Stimulated activated CD4-positive, alpha-beta T cell treated with anti-CD3 and anti-CD28 coated beads, TNF-alpha, amount 100 ng/mL, for 48 hours (primary cell): ENCODE data around the gene GABBR2.
"Not testable (repeated sequence)": the region's sequence is repeated elsewhere in the genome, so short reads cannot be mapped to it uniquely, and the experiment has no call there.

Source experiments
- DNase-seq, 3 donors: peaks; one replicate each; pipeline ENCODE4 v3.0.0-alpha.2; 2020; ENCODE audit warnings: low read depth in 3 of 3

Gene GABBR2

DNA sequence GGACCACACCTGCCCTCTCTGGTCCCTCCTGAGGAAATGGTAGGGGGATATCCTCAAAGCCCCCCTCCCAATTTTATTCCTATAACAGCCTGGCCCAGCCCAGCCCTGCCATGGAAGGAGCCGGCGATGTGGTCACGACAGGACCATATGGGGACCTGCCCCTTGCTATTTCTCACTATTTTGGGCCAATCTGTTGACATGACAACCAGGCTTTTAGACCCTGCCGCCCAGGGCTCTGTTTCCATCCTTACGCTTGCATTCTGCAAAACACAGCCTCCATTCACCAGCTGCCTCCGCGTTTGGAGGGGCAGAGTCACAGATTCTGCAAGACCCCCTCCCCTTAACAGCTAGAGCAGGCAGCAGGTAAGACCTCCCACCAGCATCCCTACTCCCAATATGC, 112.2 kb downstream of the GABBR2 start:
- no peak for DNase-seq

DNA sequence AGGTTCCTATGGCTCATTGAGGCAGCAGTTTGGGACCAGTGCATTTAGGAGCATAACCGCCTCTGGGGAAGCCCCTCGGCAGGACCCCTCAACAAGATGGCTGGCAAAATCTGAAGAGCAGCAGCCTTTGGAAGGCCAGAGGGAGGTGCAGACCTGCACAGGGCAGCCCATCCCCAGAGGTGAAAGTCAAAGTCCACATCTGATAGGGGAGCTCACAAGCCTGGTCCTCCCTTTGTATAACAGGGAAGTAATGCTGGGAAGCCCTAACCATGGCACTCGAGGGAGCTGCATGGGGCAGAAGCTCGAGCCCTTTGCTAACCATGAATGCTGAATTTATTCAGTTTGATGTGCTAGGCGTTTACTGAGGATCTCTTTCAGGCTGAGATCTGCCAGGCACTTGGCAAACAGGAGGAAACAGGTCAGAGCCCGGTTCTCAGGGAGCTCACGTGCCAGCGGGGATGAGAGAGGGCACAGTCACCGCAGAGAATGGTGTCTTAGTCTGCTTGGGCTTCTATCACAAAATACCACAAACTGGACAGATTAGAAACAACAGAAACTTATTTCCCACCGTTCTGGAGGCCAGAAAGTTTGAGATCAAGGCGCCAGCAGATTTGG, 114.1 kb downstream of the GABBR2 start:
- no peak for DNase-seq

DNA sequence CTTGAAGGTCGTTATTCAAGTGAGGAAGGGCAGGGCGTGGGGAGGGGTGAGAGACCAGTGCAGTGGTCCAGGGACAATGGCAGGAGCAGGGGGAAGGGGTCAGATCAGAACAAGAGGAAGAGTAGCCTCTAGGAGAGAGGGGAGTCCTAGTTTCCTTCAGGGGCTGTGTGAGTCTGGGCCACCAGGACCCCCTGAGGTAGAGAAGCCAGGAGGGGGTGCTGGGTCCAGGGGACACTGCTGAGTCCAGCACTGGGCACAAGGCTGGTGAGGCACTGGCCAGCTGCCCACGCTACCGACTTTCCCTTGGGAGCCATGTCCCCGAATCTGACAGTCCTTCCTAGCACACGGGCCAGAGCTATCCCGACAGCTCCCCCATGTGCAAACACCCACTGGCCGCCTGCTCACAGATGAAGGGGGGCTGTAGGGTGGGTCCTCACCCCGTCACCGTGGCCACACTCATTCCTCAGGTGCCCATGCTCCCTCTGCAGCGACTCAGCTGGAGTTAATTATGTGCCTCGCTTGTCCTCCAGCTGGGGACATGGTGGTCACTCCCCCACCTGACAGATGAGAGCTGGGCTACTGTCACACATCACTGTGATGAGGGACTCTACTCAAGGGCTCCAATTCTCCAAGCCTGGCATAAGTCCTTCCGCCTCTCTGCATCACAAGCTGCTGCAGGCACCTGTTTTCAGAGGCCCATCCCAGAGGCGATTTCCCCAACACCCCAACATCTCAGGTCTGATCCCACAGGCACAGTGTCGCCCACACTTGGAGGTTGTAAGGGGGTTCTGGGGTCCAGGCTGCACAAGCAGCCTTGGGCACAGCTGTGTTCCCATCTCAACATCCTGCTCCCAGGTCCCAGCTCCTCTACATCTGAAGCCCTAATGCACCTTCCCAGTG, 115.1 kb downstream of the GABBR2 start:
- no peak for DNase-seq

DNA sequence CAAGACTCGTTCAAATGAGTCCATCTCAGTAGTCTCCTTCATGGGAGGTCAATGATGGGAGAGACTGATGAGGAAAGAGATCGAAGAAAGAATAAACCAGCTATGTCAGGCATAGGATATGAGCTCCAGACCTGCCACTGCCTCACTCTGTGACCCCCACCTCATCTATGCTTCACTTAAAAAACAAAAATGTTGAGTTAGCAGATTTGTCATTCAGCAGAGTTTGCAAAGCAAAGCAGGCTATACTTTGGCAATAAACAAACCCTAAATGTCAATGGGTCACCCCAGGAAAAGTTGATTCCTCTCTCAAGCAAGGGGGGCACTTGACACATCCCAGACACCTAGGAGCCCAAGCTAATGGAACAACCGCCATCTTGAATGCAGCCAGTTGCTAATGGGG, 117.0 kb downstream of the GABBR2 start:
- DNase-seq: no peak

DNA sequence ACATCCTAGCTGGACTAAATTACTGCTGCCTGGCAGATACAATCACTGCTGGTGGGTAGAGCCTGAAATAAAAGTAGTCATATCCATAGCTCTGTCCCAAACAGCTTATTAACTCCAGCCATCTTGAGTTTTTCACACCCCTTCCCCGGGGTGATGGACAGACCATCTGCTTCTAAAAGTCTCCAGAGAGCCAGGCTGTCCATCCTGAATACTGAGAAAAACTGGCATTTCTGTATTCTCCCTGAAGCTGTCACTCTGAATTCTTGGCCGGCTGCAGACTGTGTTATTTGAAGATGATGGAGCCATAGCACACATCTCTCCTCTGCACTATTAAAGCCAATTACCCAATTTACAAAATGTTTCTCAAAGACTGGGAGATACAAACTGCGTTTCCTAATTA, 118.6 kb downstream of the GABBR2 start:
- DNase-seq: no peak

DNA sequence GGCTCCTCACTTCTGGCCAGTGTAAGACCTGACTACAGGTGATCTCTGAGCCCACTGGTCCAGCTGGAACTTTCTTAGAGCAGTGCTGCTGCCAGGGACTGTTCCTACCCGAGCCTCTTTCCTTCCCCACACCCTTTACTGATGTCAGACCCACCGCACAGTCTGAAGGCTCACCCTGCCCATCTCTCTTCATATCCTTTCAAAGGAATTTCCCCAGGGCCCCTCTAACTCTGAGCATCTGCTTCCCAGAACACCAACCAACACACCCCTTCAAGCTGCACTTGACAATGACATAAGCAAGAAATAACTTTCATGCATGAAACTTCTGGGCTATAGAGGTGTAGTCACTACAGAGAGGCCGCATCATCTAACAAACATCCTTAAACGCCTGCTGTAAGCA, 119.6 kb downstream of the GABBR2 start:
- no peak for DNase-seq

DNA sequence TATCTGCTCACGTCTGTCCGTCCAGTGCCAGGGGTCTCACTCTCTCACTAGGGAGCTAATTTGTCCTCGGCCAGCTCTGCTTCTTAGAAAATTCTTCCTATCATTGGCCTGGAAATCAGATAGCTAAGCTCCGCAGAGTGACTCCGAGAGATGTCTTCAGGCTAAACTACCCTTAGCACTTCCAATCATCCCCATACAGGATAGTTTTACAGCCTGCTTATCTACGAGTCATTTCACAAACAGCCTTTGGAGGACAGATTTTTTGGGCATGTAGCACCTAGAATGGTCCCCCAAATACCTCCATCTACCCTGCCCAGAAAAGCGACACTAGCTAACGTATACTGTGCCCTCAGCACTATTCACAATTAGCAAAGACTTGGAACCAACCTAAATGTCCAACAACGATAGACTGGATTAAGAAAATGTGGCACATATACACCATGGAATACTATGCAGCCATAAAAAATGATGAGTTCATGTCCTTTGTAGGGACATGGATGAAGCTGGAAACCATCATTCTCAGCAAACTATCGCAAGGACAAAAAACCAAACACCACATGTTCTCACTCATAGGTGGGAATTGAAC, 123.8 kb downstream of the GABBR2 start:
- not testable (repeated sequence) for DNase-seq

DNA sequence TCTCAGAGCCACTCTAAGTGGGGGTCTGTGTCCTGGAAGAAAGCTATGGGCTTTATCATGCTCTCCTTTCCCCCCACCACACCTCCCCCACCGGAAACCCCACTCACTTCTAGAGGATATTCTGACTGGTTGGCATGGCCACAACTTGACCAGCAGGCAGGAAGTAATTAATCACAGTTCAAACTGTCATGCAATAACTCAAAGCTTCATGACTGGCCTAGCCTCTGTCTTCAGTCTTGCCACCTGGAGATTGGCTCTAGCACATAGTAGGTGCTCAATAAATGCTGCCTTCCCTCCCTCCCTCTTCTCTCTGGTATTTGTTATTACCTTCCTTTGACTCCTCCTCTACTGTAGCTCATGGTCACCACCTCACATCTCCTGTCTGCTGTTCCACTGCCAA, 124.7 kb downstream of the GABBR2 start:
- no peak for DNase-seq

DNA sequence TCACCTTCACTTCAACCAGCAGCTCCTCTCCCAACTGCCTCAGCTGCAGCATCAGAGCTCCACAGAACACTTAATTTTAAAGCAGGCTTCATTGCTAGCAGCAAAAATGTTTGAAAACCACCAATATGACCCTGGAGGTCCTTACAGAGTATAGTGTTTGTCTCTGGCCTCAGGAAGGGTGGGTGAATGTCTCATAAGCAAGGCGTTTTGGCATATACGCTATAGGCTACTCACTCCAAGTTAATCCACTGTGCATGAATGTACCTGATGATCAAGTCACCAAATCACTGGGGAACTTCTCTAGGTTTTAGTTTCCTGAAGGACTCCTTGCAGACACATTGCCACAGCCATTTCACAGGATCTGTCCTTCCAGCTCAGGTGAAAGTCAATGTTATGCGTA, 125.3 kb downstream of the GABBR2 start:
- DNase-seq: no peak

DNA sequence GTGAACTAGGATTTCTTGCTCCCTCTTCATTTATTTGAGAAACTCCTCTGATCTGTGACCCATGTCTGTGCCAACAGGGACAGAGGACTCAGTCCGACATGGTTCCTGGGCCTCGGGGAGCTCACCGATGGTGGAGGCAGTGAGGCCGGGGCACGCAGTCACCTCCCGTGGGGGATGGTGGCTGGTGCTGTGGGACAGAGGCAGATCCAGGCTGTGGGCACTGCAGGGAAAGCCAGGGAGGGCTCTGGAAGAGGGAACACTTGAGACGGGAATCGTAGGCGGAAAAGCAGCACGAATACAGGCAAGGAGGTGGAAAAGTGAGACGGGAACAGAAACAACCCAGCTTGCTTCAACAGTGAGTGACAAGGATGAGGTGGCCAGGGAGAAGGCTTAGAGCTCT, 127.8 kb downstream of the GABBR2 start:
- DNase-seq: no peak

DNA sequence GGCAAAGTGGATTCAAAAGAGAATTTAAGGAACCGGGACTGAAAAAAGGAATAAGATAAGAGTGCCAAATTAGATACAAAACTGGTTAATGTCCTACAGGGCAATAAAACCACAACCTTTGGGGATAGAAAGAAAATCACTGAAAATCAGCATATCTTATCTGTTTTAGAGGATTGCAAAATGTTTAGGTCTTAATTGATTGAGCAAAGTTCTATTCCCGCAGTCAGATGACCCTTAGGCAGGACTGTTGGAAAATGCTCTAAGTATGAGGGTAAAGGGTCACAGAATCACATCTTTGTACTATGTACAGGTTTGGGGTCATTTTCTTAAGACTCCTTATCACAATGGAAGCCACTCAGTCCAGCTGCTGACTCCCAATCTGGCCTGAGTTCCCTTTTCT, 129.0 kb downstream of the GABBR2 start:
- no peak for DNase-seq

DNA sequence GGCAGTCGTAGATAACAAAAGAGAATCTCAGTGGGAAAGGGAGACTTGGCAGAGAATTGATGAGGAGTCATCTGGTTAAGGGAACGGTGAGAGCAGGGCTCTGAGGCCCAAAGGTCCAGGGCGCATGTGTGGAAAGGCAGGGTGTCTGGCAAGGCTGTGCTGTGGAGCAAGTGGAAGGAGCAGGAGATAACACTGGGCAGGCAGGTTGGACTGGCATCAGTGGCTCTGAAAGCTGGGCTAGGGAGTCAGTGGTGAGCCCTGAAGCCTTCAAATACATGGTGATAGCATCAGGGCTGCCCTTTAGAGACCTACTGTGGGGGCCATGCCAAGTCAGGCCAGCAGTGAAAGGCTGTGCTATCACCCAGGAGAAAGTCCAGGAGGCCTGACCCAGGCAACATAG, 131.3 kb downstream of the GABBR2 start:
- DNase-seq: no peak

DNA sequence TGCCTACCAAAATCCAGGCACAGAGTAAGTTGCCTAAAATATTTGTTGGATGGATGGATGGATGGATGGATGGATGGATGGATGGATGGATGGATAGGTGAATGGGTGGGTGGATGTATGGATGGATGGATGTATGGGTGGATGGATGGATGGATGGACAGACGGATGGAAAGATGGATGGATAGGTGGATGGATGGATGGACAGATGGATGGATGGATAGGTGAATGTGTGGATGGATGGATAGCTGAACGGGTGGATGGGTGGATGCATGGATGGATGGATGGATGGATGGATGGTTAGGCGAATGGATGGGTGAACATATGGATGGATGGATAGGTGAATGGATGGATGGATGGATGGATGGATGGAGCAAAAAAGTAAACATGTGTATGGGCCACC, 131.9 kb downstream of the GABBR2 start:
- no peak for DNase-seq

DNA sequence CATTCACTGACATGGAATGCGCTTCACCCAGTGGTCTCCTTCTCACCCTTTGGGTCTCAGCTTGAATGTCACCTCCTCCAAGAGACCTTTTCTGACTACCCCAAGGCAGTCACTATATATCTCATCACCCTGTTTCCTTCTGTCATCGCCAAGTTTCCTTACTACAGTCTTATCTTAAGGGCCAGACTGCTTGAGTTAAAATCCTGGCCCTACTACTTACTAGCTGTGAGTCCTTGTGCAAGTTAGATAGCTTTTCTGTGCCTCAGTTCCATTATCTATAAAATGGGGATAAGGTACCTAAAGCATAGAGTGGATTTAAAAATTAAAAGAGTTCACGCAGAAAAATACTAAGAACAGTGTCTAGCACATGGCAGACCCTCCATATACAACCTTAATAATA, 132.4 kb downstream of the GABBR2 start:
- DNase-seq: no peak

DNA sequence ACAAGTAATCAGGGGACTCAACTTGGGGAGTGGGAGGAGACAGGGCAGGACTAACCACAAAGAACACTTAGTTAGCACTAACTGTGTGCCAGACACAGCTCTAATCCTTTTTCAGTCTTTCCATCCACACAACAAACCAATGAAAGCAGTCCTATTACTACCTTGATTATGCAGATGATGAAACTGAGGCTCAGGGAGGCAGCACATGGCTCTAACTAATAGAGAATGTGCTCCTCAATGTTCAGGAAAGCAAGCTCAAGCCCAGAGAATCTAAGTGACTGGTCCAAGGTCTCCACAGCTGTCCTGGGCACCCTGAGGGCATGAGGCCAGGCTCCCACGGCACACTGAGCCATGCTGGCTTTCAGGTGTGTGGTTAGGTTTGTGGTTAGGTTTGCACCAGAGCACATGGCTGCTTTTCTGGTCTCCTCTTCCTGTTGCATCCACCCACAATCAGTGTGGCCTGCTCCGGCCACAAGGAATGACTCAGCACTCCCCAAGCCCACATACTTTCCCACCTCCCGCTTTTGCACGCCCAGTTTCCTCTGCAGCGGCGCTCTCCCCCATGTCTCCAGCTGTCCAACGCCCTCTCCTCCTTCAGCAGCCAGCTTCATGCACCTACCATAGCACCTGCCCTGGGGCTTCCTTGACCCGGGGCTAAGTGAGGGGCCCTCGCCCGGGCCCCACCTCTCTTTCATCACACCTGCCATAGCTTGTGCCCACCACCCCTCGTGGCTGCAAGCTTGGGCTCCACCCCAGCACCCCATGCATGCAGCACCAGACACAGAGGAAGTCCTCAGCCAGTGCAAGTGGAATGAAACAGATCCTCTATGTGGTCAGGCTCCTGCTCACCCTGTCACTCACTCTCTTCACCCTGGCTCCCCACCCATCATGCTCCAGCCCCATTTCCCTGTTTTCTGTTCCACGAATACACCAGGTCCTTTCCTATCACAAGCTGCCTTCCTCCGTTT, 133.1 kb downstream of the GABBR2 start:
- peak in 2 of 3 donors; percentile 2 to 9 for DNase-seq

DNA sequence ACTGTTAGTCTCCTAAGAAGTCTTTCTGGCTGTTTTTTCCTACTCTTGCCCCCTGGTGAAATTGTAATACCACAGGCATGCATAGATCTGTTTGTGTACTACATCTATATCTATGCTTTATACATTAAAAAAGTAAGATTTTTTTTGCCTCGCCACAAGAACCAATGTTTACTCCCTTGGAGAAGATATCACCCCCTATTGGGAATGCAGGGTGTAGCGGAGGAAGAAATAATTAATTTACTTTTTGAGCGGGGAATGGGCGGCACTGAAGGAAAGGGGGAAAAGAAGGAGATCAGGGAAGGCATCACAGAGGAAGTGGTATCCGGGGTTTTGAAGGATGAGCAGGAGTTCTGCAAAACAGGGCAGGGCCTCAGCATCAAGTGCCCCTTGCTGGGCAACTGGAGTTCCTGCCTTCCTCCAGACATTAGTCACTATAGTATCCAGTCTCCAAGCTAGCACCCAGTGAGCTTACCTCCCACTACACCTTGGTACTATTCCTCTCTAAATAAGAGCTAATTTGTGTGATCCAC, 134.9 kb downstream of the GABBR2 start:
- DNase-seq: no peak

DNA sequence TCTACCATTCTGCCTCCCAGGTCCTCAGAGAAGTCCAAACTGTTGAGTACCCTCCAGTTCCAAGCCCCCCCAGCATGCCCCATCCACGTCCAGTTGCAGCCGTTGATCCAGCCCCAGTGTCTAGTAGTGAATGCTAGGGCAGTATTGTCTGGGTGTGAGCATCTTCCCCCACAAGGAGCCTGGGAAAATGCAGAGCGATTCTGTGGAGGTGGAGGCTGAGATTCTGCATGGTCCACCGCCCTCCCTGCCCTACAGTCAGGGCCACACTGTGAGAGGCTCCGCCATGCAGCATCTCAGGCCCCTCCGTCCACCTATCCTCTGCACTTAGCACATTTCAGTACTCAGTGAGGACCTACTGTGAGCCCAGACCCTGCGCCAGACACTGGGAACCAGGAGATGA, 135.9 kb downstream of the GABBR2 start:
- no peak for DNase-seq

DNA sequence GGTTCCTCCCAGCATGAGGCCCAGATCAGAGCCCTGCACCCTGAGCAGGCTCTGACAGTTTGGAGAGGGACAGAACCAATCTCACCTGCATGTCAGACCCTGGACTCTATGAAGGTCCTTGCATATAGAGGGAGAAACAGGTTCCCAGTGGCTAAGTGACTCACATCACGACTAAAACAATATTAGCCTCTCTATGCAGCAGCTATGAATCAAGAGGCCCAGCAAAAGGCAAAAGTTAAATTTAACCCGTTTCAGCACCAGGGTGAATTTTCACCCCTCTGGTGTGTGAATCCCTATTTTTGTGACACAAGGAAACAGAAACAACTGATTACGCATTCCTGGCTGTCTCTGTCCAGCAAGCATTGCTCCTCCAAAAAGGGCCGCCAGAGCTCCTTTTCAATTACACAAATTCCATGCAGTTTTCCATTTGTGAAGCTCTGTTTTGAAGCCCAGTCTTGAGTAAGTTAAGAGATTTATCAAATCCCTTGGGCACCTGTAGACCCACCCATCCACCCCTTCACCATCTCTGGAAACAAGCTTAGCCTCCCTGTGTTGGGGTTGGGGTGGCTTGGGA, 136.6 kb downstream of the GABBR2 start:
- DNase-seq: no peak

DNA sequence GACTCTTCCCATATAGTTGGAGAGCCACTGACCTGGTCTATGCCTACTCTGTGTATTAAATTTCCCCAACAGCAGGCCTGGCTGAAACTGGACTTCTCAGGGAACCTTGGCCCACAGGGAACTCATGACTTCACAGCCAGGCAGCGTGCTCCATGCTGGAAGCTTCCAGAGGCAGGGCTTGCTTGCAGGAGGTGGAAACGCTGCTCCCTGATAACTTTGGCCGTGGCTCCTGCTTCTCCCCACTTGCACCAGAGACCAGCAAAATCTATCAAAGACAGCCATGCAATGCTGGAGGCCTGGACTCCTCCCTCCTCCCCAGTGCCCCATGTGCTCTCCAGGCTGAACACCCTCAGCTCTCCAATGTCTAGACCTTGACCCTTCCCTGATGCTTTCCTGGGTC, 137.1 kb downstream of the GABBR2 start:
- no peak for DNase-seq

DNA sequence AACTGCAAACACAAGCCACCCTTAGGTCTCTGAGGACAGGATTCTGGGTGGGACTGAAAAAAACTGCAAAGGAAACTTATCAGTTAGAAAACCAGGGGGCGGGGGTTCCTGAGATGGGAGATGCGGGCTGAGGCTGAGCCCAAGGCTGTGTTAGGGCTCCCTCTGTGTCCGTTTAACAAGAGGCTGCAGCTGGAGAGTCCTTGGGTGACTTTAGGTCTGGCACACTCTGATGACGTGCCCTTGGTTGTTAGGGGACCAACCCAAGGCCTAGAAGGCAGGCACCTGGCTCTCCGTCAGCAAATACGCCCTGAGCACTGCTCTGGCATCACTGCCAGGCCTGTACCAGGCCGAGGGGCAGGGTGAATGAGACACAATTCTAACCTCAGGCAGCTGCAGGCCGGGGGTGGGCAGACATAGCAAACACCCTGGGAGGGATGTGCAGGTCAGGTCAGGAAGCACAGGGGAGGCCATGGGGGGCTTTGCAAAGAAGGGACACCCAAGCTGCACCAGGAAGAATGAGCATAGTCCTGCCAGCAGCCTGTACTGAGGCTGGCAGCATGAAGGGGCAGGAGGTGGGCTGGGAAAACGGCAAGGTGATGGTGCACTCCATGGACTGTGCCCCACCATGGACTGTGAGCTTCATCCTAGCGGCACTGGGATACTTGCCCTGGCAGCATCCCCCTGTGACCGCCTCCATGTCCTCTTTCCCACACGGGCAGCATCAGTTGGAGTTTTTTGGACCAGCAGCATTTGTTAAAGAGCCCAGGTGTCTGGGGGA, 137.9 kb downstream of the GABBR2 start:
- no peak for DNase-seq

DNA sequence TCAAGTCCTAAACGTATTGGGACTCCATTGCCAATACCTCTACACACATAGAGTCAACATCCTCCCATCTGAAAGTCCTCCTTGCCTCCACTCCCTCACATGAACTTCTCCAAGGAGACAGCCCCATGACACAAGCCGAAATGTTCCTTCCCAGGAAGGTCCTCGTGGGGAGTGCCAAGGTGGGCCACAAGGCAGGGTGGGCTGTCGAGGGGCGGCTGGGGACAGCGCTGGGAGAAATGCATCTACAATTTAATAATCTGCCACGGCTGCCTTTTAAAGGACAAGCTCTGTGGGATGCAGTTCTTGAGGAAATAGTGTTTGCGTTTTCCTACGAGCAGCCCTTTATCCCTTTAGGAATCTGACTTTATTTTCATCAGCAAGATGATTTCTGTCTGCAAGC, 138.7 kb downstream of the GABBR2 start:
- DNase-seq: no peak
